GM18519 (cell line): ENCODE data around the gene LAT.
"Not testable (repeated sequence)": the region's sequence is repeated elsewhere in the genome, so short reads cannot be mapped to it uniquely, and the experiment has no call there.

Experiments
- ATAC-seq: cut with Tn5 transposase; IDR thresholded peaks from one replicate; pipeline ENCODE4 v1.9.1; 2021; ENCODE audit warnings: mild to moderate bottlenecking, moderate library complexity; ENCODE audit not compliant: unreplicated experiment, low FRiP score

LAT gene

DNA sequence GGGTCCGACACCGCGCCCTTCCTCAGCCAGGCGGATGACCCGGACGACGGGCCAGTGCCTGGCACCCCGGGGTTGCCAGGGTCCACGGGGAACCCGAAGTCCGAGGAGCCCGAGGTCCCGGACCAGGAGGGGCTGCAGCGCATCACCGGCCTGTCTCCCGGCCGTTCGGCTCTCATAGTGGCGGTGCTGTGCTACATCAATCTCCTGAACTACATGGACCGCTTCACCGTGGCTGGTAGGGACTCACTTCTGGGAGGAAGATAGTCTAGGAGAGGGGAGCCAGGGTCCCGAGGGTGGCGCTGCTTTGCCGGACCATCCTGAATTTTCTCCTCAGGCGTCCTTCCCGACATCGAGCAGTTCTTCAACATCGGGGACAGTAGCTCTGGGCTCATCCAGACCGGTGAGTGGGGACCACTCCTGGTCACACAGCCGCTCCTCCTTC is 9.7 kb upstream of the LAT start:
- peak; percentile 19 for ATAC-seq

DNA sequence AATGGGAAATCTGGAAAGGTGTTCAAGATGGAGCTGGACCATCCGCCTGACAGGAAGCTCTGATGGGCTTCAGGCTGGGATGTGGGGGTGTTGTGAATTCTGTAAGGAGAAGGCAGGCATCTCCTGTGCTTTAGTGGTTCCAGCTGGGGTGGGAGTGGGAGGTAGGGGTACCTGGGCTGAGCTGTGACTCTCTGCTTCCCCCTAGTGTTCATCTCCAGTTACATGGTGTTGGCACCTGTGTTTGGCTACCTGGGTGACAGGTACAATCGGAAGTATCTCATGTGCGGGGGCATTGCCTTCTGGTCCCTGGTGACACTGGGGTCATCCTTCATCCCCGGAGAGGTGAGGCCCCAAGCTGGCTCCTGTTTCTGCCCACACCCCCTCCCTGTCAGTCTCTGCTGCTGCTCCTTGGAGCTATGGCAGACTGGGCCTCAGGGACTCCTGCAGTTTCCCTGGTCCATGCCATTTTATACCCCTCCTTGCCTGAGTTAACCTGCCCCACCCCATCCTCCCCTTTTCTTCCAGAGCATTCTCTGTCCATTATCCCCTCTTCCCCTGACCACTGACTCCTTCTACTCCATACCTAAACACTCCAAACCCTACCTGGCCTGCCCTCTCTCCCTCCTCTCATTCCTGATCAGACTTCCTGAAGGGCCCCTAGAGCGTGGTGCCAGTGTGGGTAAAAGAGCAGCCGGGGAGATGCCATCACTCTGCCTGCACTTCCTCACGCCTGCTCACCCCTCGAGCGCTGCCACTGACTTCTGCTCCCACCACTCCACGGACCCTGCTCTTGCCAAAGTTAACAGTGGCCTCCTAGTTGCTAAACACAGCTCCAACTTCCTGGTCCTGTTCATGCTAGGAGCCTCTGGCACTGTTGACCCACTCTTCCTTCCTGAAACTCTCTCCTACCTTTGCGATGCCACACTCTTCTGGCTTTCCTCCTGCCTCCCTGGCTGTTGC is 6.9 kb upstream of the LAT start:
- ATAC-seq, result no peak

DNA sequence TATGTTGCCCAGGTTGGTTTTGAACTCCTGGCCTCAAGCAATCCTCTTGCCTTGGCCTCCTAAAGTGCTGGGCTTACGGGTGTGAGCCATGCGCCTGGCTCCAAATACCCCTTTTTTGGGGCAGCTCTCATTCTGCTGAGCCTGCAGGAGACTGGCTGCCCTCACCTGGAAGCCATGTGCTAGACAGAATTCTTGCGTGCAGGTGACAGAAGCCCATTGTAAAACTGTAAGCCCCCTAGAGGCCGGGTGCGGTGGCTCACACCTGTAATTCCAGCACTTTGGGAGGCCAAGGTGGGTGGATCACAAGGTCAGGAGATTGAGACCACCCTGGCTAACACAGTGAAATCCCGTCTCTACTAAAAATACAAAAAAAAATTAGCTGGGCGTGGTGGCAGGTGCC is 4.5 kb upstream of the LAT start:
- ATAC-seq, result not testable (repeated sequence)

DNA sequence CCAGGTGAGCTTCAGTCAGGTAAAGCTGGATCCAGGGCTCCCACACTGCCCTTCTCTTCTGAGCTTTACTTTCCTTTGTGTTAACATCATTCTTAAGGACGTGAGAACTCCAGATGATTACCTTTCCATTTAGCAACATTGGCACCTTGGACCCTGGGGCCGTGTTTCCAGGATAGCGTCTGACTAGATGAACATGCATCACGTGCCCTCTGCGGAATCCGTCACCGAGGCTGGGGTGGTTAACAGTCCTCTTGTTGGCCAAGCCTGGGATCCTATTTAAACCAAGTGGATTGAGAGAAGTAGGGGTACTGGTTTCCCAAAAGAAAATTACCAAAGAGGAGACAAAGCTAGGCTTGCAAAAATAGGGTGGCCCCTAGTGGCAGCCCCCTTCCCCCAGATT is 3.9 kb upstream of the LAT start:
- no peak for ATAC-seq

DNA sequence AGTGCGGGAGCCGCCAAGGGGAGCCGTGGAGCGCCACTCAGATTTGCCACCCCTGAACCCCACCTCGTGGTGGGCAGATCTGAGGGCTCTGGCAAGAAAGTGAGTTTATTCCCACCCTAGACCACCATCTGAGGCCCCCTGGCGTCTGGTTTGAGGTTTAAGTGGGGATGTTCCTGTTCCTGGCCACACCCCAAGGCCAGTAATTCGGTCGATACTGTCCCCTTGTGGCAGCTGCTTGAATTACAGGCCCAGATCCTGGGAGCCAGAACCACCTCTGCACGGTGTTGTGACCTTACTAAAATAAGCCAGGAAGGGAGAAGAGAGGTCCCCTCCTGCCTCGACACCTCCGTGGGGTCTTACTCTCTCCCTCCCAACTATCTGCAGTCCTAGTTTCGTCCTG is 3.3 kb upstream of the LAT start:
- ATAC-seq, result no peak

DNA sequence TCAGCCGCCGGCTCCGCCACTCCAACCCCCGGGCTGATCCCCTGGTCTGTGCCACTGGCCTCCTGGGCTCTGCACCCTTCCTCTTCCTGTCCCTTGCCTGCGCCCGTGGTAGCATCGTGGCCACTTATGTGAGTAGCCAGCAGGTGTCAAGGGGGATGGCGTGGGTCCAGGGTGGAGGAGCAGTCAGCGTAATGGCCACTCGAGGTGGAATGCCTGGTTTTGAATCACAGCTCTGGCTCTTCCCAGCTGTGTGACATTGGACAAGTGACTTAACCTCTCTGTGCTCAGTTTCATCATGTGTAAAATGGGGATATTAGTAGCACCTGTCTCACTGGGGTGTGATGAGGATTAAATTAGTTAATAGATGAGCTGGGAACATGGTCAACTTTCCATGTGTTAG is 2.4 kb upstream of the LAT start:
- ATAC-seq, result no peak

DNA sequence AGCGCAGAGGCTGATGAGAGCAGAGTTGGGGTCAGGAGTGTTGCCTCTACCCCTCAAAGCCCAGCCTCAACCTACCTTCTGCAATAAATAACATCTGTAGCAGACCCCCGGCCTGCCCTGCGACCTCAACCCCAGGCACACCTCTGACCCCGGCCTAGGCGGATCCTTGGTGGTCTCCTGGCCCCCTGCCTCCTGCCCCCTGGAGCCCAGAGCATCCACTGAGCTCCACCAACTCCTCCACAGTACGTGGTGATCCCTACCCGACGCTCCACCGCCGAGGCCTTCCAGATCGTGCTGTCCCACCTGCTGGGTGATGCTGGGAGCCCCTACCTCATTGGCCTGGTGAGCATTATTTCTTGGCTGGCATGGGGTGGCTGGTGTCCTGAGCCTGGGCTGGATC is 1.9 kb upstream of the LAT start:
- ATAC-seq, result no peak

DNA sequence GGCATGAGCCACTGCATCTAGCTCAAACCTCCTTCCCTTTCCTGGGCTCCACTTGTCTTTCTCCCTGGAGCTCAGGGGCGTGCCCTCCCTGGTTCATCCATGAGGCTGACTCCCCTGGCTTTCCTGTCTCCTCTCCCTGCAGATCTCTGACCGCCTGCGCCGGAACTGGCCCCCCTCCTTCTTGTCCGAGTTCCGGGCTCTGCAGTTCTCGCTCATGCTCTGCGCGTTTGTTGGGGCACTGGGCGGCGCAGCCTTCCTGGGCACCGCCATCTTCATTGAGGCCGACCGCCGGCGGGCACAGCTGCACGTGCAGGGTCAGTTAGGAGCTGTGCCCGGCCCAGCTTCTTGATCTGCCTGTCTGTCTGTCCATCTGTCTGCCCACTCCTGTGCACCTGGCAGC is 1.2 kb upstream of the LAT start:
- no peak for ATAC-seq

DNA sequence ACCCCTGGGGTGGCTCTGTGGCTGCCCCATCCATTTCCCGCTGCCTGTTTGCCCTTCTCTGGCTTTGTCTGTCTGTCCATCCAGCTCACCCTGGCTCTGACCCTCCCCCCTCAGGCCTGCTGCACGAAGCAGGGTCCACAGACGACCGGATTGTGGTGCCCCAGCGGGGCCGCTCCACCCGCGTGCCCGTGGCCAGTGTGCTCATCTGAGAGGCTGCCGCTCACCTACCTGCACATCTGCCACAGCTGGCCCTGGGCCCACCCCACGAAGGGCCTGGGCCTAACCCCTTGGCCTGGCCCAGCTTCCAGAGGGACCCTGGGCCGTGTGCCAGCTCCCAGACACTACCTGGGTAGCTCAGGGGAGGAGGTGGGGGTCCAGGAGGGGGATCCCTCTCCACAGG is 761 bp upstream of the LAT start:
- ATAC-seq, result no peak

DNA sequence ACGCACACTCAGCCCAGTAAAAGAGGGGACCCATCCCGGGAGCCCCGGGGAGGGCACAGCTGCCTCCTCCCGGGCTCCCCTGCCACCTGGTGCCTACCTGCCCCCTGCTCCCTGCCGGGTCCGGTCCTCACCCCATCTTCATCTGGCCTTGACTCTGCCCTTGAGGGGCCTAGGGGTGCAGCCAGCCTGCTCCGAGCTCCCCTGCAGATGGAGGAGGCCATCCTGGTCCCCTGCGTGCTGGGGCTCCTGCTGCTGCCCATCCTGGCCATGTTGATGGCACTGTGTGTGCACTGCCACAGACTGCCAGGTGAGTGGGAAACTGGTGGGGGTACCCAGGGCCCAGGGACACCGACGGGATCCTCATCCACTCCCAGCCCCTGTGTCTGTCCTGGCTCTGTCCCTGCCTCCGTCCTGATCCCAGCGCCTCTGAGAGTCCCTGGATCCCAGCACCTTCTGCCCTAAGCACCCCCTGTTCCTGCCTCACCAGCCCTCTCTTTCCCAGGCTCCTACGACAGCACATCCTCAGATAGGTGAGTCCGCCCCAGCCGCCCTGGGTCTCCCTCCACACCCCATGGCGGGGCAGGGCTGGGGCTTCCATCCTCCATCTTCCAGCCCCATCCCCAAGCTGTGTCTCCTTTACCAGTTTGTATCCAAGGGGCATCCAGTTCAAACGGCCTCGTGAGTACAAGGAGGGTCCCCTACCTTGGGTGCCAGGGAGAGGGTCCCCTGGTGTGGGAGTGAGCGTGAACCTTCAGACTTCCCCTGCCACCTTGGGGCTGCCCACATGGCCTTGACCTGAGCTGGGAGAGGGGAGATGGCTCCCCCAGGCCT is 574 bp downstream of the LAT start:
- no peak for ATAC-seq

DNA sequence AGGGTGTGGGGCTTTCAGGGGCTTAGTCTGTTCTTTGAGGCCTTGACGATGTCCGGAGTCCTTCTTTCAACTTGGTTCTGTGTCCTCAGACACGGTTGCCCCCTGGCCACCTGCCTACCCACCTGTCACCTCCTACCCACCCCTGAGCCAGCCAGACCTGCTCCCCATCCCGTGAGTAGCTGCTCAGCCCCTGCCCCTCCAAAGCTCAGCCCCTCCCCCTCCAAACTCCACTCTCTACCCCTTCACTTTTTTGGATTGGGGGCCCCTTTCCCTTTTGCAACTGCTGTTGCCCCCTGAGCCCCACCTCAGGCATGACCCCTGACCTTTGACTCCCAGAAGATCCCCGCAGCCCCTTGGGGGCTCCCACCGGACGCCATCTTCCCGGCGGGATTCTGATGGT is 1.2 kb downstream of the LAT start:
- ATAC-seq, result no peak

DNA sequence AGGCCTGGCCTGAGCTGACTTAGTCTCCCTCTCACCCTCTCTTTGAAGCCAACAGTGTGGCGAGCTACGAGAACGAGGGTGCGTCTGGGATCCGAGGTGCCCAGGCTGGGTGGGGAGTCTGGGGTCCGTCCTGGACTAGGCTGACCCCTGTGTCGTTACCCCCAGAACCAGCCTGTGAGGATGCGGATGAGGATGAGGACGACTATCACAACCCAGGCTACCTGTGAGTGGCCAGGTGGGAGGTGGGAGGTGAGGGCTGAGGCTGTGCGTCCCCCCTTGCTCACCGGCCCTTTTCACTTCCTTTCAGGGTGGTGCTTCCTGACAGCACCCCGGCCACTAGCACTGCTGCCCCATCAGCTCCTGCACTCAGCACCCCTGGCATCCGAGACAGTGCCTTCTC is 1.6 kb downstream of the LAT start:
- ATAC-seq, result no peak

DNA sequence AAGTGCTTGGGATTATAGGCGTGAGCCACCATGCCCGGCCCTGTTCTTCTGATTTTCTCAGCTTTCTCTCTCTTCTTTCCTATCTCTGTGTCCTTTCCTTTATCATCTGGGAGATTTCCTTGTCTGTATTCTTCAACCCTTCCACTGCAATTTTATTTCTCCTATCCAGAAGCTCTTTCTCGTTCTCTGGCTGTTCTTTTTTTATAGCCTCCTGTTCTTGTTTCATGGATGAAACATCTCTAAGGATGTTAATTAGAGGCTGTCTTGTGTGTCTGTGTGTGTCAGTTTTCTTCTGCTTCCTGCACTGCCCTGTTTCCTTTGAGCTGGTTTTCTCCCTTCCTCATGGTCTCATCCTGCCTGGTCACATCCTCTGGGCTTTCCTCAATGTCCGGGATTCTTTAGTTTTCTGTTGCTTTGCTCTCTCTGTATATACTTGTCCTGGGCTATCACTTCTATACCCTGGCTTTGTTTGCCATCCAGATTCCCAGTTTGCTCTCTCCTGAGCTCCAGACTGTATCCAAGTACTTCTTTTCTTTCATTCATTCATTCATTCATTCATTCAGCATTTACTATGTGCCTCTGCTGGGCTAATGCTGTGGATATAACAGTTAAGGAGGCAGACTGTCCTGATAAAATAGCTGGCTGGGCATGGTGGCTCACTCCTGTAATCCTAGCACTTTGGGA is 2.5 kb downstream of the LAT start:
- ATAC-seq, result no peak

DNA sequence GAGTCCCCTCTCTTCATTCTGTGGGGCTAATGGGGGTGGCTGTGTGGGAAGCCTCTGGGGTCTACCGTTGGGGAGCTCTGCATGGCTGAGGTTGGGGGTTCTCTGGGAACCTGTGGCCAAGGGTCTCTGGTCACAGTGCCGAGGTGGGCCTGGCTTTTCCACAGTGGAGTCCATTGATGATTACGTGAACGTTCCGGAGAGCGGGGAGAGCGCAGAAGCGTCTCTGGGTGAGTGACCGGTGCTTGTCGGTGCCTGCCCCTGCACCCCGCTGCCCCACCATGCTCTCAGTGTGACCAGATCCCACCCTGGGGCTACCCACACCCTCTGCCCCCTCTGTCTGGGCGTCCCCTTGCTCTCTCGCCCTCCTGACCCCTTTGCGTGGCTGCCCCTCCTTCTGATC is 4.5 kb downstream of the LAT start:
- no peak for ATAC-seq

DNA sequence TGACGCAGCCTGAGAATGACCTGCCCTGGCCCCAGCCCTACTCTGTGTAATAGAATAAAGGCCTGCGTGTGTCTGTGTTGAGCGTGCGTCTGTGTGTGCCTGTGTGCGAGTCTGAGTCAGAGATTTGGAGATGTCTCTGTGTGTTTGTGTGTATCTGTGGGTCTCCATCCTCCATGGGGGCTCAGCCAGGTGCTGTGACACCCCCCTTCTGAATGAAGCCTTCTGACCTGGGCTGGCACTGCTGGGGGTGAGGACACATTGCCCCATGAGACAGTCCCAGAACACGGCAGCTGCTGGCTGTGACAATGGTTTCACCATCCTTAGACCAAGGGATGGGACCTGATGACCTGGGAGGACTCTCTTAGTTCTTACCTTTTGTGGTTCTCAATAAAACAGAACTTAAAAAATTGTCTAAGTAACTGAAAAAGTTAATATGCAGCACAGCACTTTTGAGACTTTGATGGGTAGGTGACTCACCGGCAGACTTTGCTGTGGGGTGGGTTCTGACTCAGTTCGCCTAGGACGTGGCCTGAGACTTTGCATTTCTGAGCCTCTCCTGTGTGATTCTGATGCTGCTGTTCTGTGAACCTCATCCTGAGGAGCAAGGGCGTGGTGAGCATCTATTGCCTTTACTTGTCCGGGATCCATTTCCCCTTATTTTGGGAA is 5.7 kb downstream of the LAT start:
- no peak for ATAC-seq

DNA sequence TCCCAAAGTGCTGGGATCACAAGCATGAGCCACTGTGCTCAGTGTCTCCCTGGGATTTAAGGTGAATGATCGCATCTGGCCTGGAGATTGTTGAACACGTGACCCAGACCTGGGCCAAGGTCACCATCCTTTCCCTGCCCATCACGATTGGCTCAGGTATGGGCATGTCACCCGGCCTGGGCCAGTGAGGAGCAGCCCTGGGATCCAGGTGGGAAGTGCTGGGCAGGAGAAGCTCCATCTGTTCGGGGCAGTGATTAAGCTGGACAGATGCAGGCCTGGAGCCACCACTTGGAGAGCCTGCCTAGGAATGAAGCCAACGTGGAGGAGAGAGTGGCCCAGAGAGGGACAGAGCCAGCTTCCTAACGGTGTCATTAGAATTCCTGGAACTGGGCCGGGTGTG is 6.8 kb downstream of the LAT start:
- ATAC-seq, result no peak

DNA sequence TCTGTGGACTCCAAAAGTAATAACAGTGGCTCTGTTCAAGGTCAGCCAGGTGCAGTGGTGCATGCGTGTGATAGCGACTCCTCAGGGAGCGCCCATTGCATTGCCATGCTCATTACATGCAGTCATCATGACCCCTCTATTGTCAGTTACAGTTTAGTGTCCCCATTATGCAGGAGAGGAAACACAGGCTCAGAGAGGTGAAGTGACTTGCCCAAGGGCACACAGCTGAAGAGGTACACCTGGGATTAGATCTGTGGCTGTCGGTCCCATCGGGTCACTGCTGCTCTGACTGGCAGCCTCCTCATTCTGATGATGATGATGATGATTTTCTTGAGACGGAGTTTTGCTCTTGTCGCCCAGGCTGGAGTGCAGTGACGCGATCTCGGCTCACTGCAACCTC is 7.6 kb downstream of the LAT start:
- ATAC-seq, result no peak

DNA sequence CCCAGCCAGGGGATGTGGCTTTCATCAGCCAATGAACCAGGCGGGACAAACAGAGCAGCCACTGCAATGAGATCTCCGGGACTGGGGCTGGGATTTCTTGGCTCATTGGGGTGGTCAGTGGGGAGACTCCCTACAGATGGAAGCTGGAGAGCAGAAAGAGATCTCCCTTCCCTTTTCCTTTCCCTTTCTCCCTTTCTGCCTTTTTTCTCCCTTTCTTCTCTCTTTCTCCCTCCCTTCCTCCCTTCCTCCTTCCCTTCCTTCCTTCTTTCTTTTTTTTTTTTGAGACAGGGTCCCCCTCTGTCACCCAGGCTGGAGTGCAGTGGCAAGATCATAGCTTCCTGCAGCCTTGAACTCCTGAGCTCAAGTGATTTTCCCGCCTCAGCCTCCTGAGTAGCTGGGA is 14.0 kb downstream of the LAT start:
- no peak for ATAC-seq

DNA sequence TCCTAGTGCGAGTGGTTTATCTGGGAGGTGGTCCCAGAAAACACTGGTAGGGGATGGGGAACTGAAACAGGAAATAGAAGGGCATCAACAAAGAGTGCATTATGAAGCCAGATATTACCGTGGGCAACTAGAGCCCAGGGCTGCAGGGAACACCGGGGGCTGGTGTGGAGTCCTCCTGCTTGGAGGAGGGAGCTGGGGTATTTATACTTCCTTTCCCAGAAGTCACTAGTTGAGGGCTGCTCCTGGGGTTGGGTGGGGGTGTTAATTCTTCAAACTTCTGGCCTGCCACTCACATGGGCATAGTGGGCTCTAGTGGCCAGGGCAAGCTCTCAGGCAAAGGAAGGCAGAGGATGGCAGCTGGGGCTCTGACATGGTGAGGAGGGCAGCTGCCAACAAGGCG is 14.7 kb downstream of the LAT start:
- no peak for ATAC-seq

DNA sequence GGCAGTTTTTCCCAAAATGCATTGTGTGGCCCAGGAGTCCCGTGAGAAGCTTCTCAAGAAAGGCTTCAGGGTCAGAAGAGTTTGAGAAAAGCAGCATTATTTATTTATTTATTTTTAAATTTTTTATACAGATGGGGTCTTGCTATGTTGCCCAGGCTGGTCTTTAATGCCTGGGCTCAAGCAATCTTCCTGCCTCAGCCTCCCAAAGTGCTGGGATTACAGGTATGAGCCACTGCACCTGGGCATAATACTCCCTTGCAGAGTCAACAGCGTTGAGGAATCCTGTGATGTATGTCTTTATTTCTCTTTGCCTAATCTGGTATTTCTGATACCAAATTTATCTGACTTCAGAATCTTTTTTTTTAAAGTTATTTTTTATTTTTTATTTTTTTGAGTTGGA is 15.2 kb downstream of the LAT start:
- ATAC-seq, result no peak
